PFSK-1 (cell line): ENCODE results near the gene DENND10.

Experiments used
- FOXP2 ChIP-seq: optimal IDR thresholded peaks from 2 replicates; pipeline ENCODE3; 2011; ENCODE audit warnings: borderline replicate concordance, control low read depth, inconsistent platforms; ENCODE audit not compliant: insufficient read depth; ENCODE audit errors: extremely low read length, extremely low read depth
- POLR2AphosphoS5 ChIP-seq: IDR thresholded peaks from 2 replicates; pipeline ENCODE4 v1.6.1; 2012; ENCODE audit warnings: low read depth, mild to moderate bottlenecking, control low read depth, low read length, moderate library complexity
- SIN3A ChIP-seq: IDR thresholded peaks from 2 replicates; pipeline ENCODE4 v1.6.1; 2012; ENCODE audit warnings: mild to moderate bottlenecking, low read length, moderate library complexity, borderline replicate concordance; ENCODE audit not compliant: insufficient read depth
- TAF1 ChIP-seq: IDR thresholded peaks from 2 replicates; pipeline ENCODE4 v1.6.1; 2012; ENCODE audit warnings: low read length, control low read depth, borderline replicate concordance; ENCODE audit not compliant: insufficient read depth
- TF ChIP-seq, protein P1 (sequence below), 2 experiments: IDR thresholded peaks; 2 replicates each; pipeline versions ENCODE4 v1.6.1 to v1.8.0; 2011 to 2012; ENCODE audit warnings: low read depth in 2 of 2, low read length in 2 of 2, control low read depth in 1 of 2, inconsistent platforms in 1 of 2, mild to moderate bottlenecking in 1 of 2, moderate library complexity in 1 of 2; ENCODE audit not compliant: insufficient read depth in 1 of 2

The DENND10 gene

DNA sequence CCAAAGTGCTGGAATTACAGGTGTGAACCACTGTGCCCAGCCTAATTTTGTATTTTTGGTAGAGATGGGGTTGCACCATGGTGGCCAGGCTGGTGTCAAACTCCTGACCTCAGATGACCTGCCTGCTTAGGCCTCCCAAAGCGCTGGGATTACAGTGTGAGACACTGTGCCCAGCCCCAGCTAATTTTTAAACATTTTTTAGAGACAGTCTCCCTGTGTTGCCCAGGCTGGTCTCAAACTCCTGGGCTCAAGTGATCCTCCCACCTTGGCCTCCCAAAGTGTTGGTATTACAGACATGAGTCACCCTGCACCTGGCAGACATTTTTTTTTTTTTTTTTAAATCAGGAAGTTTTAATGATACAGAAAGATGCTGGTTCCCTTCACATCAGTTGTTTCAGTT, 15.5 kb downstream of the DENND10 start:
- TF ChIP-seq SIN3A = no peak

DNA sequence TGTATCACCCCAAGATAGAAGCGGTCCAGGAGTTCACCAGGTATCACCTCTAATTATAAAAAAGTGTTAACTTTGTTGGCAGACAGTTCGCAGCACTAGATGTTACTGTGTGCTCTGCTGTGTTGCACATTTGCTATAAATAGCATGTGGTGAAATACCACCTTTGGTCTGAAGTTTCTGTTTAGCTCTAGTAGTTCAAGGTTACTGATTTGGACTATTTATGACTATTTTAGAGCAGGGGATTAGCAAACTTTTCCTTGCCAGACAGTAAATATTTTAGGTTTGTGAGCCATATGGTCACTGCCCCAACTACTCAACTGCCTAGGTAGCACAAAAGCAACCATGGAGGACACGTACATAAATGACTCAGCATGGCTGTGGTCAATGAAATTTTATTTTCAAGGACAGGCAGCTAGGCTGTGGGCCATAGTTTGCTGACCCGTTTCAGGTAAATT, 16.5 kb downstream of the DENND10 start:
- TF ChIP-seq FOXP2 = no peak
- TF ChIP-seq SIN3A = no peak
- TF ChIP-seq TAF1 = no peak
- no peak for TF ChIP-seq POLR2AphosphoS5
- TF ChIP-seq, protein P1, sequence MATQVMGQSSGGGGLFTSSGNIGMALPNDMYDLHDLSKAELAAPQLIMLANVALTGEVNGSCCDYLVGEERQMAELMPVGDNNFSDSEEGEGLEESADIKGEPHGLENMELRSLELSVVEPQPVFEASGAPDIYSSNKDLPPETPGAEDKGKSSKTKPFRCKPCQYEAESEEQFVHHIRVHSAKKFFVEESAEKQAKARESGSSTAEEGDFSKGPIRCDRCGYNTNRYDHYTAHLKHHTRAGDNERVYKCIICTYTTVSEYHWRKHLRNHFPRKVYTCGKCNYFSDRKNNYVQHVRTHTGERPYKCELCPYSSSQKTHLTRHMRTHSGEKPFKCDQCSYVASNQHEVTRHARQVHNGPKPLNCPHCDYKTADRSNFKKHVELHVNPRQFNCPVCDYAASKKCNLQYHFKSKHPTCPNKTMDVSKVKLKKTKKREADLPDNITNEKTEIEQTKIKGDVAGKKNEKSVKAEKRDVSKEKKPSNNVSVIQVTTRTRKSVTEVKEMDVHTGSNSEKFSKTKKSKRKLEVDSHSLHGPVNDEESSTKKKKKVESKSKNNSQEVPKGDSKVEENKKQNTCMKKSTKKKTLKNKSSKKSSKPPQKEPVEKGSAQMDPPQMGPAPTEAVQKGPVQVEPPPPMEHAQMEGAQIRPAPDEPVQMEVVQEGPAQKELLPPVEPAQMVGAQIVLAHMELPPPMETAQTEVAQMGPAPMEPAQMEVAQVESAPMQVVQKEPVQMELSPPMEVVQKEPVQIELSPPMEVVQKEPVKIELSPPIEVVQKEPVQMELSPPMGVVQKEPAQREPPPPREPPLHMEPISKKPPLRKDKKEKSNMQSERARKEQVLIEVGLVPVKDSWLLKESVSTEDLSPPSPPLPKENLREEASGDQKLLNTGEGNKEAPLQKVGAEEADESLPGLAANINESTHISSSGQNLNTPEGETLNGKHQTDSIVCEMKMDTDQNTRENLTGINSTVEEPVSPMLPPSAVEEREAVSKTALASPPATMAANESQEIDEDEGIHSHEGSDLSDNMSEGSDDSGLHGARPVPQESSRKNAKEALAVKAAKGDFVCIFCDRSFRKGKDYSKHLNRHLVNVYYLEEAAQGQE (IDR thresholded peaks at IDR 0.05; ENCODE audit: insufficient read depth in 1 of 2, low read depth in 2 of 2, low read length in 2 of 2) = no peak

DNA sequence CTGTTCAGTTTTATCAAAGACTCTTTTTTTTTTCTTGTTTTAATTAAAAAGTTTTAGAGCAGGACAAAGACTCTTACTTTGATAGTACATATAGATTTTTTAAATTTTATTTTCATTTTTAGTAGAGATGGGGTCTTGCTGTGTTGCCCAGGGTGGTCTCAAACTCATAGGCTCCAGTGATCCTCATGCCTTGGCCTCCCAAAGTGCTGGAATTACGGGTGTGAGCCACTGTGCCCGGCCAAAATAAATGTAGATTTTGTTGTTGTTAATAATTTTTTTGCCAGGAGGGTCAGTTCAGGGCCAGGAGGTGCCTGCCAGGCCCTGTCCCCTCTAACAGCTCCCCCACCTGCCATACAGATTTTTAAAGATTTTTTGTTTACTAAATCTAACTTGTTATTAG, 17.0 kb downstream of the DENND10 start:
- TF ChIP-seq POLR2AphosphoS5 = no peak
- TF ChIP-seq TAF1 = no peak
- no peak for TF ChIP-seq FOXP2
- TF ChIP-seq SIN3A = no peak
- TF ChIP-seq, protein P1 (IDR thresholded peaks at IDR 0.05; ENCODE audit: insufficient read depth in 1 of 2, low read depth in 2 of 2, low read length in 2 of 2) = no peak

DNA sequence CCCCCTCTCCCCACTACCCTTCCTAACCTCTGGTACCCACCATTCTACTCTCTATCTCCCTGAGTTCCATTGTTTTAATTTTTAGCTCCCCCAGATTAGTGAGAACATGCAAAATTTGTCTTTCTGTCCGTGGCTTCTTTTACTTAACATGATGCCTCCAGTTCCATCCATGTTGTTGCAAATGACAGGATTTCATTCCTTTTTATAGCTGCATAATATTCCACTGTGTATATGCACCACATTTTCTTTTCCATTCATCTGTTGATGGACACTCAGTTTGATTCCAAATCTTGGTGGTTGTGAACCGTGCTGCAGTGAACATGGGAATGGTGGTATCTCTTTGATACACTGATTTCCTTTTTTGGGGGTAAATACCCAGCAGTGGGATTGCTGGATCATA, 22.0 kb downstream of the DENND10 start:
- TF ChIP-seq POLR2AphosphoS5 (no peak), TAF1 (no peak), FOXP2 (no peak), SIN3A (no peak)
- TF ChIP-seq, protein P1 (IDR thresholded peaks at IDR 0.05; ENCODE audit: insufficient read depth in 1 of 2, low read depth in 2 of 2, low read length in 2 of 2) = no peak

DNA sequence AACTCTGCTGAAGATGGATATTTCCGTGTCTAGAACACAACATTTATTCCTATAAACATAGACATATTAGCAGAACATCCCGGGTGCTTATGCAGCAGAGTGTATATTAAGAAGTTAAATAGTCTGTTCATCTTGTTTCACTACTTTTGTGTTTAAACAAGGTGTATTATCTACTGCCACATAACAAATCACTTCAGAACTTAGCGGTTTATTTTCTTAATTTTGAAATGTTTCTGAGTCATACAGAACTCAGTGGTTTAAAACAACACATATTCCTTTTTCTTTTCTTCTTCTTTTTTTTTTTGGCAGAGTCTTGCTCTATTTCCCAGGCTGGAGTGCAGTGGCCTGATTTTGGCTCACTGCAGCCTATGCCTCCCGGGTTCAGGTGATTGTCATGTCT, 25.8 kb downstream of the DENND10 start:
- TF ChIP-seq POLR2AphosphoS5 (no peak), TAF1 (no peak)

DNA sequence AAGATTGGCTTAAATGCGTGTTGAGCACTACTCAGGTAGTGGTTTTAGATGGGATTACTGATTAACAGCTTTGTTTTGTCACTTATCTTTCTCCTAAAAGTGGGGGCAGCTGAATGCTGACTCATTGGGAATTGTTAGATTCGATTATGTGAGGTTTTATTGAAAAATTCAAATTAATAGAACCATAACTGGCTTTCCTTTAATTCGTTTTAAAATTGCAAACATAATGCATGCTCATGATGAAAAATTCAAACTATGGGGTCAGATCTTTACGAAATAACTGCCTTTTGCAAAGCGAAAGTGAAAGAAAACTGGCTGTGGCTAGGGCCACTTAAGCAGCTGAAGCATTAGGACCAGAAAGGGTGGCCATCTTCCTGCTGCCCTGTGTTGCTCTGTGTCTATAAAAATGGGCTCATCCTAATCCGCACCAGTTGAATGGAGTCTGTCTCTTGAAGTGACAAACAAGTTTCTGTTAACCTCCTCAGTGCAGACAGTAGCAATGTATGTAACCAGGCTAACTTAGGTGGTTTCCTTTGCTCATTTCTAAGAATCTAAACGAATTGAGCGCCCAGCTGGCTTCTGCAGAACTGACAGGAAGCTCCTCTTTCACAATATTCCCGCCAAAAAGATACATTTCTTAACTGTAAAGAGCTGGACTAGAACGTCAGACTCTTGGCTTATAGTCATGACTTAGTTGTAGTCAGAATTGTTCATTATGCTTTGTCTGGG, 27.8 kb downstream of the DENND10 start:
- no peak for TF ChIP-seq TAF1
- no peak for TF ChIP-seq POLR2AphosphoS5
- TF ChIP-seq, protein P1 (IDR thresholded peaks at IDR 0.05; ENCODE audit: insufficient read depth in 1 of 2, low read depth in 2 of 2, low read length in 2 of 2) = no peak
- TF ChIP-seq SIN3A = no peak
- no peak for TF ChIP-seq FOXP2
